ENCODE measurements around the gene PPP2R5C.

The PPP2R5C gene

DNA sequence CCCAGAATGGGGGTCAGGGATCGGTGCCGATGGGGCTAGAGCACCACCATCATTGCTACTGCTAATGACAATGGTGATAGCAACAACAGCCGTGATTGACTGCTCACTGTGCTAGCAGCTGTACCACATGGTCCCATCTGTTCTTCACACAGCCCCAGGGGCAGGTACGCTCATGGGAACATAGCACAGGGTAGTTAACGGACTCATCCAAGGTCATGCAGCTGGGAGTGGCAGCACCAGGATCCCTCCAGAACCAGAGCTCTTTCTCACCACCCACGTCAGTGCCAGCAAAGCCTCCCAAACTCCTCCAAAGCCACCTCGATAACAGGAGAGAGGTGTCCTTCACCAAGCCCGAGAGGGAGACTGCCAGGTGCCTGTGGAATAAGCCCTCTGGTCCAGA lies 191.6 kb downstream of the PPP2R5C start:
- DNase-seq (ENCODE audit: low spot score) = no peak
- in situ Hi-C loops (cut with MboI; ENCODE audit: low pct_unique_long_range_greater_than_20kb, low sequenced_read_pairs, unreplicated experiment) = loop anchor here (25.0 kb wide), 1 partner anchor 359 kb away; the partner anchor contains the start of genes MOK and ZNF839
- TF ChIP-seq, protein P1, sequence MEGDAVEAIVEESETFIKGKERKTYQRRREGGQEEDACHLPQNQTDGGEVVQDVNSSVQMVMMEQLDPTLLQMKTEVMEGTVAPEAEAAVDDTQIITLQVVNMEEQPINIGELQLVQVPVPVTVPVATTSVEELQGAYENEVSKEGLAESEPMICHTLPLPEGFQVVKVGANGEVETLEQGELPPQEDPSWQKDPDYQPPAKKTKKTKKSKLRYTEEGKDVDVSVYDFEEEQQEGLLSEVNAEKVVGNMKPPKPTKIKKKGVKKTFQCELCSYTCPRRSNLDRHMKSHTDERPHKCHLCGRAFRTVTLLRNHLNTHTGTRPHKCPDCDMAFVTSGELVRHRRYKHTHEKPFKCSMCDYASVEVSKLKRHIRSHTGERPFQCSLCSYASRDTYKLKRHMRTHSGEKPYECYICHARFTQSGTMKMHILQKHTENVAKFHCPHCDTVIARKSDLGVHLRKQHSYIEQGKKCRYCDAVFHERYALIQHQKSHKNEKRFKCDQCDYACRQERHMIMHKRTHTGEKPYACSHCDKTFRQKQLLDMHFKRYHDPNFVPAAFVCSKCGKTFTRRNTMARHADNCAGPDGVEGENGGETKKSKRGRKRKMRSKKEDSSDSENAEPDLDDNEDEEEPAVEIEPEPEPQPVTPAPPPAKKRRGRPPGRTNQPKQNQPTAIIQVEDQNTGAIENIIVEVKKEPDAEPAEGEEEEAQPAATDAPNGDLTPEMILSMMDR (IDR thresholded peaks at IDR 0.05; ENCODE audit: extremely low read depth, insufficient read depth, missing control alignments) = no peak

DNA sequence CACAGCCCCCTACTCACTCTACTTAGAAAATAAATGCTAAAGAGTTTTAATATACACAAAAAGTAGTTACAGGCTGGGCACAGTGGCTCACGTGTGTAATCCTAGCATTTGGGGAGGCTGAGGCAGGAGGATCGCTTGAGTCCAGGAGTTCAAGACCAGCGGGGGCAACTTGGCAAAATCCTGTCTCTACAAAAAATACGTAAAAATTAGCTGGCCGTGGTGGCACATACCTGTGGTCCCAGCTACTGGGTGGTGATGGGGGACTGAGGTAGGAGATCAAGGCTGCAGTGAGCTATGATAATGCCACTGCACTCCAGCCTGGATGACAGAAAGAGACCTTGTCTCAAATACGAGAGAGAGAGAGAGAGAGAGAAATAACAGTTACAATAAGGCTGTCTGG lies 193.0 kb downstream of the PPP2R5C start:
- in situ Hi-C loops (cut with MboI; ENCODE audit: low pct_unique_long_range_greater_than_20kb, low sequenced_read_pairs, unreplicated experiment) = loop anchor here (25.0 kb wide), 1 partner anchor 358 kb away; the partner anchor contains the start of genes MOK and ZNF839
- DNase-seq (ENCODE audit: low spot score) = no peak
- TF ChIP-seq, protein P1 (IDR thresholded peaks at IDR 0.05; ENCODE audit: extremely low read depth, insufficient read depth, missing control alignments) = no peak

DNA sequence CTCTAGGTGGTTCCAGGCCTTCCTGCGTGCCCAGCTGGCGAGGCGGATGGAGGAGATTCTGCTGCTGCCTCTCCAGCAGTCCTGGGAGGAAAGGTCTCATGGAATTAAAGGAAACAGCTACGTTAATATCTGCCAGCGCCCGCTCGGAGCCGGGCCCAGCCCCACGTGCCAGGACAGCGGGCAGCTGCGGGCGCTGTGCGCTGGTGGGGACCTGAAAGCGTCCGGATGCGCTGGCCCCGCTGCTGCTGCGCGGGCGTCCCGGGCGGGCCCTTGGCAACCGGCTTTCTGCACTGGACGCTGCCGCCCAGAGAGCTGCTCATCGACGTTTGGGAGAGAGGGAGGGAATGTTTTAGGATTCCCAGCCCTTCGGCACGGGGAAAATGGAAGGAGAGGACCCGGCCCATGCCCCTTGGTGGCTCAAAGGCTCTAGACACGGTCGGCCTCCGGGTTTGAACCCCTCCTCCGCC lies 194.2 kb downstream of the PPP2R5C start:
- in situ Hi-C loops (cut with MboI; ENCODE audit: low pct_unique_long_range_greater_than_20kb, low sequenced_read_pairs, unreplicated experiment) = loop anchor here (25.0 kb wide), 1 partner anchor 357 kb away; the partner anchor contains the start of genes MOK and ZNF839
- TF ChIP-seq, protein P1 (IDR thresholded peaks at IDR 0.05; ENCODE audit: extremely low read depth, insufficient read depth, missing control alignments) = no peak
- DNase-seq (ENCODE audit: low spot score) = no peak

DNA sequence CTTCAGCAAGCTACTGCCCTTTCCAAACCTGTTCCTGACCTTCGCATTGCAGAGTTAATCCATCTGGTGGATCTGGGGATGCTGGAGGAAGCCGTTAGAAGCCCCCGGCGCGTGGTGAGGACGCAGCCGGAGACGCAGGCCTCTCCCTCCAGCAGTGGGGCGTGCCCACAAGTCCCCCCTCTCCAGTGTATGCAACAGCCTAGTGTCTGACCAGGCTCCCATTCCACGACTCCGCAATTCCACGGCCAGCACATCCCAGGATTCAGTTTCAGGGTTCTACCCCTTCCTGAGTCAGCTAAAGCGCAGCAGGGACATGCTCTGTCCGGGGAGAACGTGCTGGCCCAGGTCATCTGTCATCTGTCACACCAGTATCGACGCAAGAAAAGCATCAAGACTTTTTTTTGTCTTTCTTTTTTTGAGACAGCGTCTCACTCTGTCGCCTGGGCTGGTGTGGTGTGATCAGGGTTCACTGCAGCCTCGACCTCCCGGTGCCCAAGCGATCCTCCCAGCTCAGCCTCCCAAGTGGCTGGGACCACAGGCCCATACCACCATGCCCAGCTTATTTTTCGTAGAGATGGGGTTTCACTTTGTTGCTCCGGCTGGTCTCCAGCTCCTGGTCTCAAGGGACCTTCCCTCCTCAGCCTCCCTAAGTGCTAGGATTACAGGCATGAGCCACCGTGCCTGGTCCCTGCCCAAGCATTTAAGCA lies 194.8 kb downstream of the PPP2R5C start:
- DNase-seq (ENCODE audit: low spot score) = no peak
- TF ChIP-seq, protein P1 (IDR thresholded peaks at IDR 0.05; ENCODE audit: extremely low read depth, insufficient read depth, missing control alignments) = no peak
- in situ Hi-C loops (cut with MboI; ENCODE audit: low pct_unique_long_range_greater_than_20kb, low sequenced_read_pairs, unreplicated experiment) = loop anchor here (25.0 kb wide), 1 partner anchor 356 kb away; the partner anchor contains the start of genes MOK and ZNF839

DNA sequence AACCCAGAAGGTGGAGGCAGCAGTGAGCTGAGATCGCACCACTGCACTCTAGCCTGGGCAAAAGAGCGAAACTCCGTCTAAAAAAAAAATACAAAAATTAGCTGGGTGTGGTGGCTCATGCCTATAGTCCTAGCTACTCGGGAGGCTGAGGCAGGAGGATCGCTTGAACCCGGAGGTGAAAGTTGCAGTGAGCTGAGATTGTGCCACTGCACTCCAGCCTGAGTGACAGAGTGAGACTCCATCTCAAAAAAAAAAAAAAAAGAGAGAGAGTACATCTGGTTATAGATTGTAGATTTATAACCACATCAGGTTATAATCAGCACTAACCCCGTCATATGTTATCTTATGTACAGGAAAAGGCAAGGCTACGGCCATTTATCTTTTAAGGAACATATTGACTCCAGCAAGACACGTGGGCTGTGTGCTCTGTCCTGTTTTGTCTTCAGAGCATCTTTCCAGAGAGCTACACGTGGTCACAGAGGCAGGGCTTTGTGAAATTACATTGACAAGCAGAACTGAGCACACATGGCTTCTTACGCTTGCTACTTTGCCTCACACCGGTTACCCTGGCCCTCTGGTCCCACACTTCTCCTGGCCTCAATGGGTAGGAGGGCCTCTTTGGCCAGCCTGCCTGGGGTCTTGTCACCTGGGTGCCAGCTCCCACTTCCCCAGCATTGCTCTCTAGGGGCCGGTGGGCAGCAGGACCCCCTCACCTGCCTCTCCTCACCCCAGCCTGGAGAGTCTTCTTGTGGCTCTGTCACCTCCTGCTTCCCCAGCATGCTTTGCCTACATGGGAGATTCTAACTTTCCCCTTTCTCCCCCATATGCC lies 196.1 kb downstream of the PPP2R5C start:
- DNase-seq (ENCODE audit: low spot score) = no peak
- in situ Hi-C loops (cut with MboI; ENCODE audit: low pct_unique_long_range_greater_than_20kb, low sequenced_read_pairs, unreplicated experiment) = loop anchor here (25.0 kb wide), 1 partner anchor 355 kb away; the partner anchor contains the start of genes MOK and ZNF839
- TF ChIP-seq, protein P1 (IDR thresholded peaks at IDR 0.05; ENCODE audit: extremely low read depth, insufficient read depth, missing control alignments) = no peak

DNA sequence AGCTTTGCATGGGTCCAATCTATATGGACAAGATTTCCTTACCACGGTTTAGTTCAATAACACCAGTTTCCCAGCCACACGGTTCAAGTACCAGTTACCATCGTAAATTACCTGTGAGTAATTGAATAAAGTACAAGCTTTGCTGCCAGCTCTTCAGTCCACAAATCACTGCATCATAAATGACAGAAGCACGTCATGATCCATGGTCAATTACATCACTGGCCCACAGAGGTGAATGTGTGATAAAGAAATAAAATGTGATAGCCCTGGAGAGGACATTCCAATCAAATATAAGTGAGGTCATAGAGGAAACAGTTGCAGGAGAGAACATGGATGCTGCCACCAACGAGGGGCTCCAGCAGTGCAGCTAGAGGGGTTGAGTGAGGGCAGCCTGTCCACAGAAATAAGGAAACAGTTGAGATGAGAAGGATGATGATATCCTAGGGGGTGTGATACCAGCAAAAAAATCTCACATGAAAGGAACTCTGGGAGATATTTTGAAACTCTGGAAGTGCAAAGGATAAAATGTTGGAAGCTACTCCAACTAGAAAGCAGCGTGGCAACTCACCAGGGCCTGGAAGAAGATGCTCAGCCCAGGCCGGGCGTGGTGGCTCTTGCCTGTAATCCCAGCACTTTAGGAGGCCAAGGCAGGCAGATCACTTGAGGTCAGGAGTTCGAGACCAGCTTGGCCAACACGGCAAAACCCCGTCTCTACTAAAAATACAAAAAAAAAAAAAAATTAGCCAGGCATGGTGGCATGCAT lies 197.1 kb downstream of the PPP2R5C start:
- TF ChIP-seq, protein P1 (IDR thresholded peaks at IDR 0.05; ENCODE audit: extremely low read depth, insufficient read depth, missing control alignments) = no peak
- in situ Hi-C loops (cut with MboI; ENCODE audit: low pct_unique_long_range_greater_than_20kb, low sequenced_read_pairs, unreplicated experiment) = loop anchor here (25.0 kb wide), 1 partner anchor 354 kb away; the partner anchor contains the start of genes MOK and ZNF839
- no peak for DNase-seq (ENCODE audit: low spot score)
